Measurements from ENCODE around the gene LUC7L3.

DNA sequence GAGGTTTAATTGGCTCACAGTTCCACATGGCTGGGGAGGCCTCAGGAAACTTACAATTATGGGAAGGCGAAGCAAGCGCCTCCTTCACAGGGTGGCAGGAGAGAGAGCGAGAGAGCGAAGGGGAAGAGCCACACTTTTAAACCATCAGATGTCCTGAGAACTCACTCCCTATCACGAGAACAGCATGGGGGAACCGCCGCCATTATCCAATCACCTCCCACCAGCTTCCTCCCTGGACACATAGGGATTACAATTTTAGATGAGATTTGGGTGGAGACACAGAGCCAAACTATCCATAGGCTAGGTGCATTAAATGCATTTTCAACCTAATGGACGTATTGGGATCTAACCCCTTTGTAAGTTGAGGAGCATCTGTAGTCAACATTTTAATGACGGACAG, 6.8 kb upstream of the LUC7L3 start:
- no peak for TF ChIP-seq POLR2A (IDR thresholded peaks at IDR 0.05)
- TF ChIP-seq, protein P1, sequence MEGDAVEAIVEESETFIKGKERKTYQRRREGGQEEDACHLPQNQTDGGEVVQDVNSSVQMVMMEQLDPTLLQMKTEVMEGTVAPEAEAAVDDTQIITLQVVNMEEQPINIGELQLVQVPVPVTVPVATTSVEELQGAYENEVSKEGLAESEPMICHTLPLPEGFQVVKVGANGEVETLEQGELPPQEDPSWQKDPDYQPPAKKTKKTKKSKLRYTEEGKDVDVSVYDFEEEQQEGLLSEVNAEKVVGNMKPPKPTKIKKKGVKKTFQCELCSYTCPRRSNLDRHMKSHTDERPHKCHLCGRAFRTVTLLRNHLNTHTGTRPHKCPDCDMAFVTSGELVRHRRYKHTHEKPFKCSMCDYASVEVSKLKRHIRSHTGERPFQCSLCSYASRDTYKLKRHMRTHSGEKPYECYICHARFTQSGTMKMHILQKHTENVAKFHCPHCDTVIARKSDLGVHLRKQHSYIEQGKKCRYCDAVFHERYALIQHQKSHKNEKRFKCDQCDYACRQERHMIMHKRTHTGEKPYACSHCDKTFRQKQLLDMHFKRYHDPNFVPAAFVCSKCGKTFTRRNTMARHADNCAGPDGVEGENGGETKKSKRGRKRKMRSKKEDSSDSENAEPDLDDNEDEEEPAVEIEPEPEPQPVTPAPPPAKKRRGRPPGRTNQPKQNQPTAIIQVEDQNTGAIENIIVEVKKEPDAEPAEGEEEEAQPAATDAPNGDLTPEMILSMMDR (IDR thresholded peaks at IDR 0.05), result no peak

All from lower leg skin (tissue), 3 donors.